Germinal center (tissue), 1 donor: Measurements from ENCODE around the gene CDK9.
A peak's percentile ranks its signal among the peaks of the same experiment; 100 is the strongest.

Source experiments
- DNase-seq: peaks from one replicate; pipeline ENCODE4 v3.0.0; 2012; ENCODE audit warnings: mixed read lengths, low spot score

CDK9 gene

DNA sequence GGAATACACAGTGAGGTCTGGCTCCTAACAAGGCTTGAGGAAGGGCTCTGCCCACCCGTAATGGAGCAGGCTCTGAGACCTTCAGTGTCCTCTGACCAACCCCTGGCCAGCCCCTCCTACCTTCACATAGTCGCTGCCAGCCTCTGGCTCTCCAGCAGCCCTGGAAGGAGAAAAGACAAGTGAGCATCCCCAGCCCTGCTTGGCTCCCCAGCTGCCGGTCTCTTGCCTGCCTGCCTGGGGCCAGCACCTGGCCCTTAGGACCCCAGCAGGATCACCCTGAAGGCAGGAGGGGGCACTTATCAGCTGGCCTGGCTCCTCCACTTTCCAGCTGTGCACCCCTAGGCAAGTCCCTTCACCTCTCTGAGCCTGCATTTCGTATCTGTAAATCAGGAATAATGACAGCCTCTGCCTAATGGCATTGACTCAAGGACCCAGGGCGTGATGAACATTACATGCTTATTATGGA lies 24.3 kb upstream of the CDK9 start:
- DNase-seq, result no peak

DNA sequence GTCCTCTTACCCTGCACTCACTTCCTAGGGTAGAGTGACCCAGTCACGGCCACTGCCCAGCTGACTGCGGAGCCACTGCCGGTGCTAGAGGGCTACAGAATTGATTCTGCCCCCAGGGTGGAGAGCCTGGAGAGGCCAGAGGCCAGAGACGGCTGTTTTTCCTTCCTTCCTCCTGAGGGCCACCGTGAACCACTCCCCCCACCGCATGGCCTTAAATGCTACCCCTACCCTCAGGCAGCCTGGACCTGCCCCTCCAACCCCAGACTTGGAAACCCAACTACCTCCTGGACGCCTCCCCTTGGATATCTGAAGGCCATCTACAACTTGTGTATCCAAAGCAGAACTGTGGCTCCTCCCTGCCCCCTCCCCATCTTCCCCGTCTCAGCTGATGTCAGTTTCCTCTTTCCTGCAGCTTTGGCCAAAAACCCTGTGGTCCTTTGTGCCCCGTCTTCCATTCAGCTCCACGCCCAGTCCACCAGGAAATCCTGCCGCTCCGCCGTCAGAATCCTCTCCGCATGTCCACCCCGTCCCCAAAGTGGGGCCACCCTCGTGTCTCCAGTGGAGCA lies 23.6 kb upstream of the CDK9 start:
- DNase-seq, result no peak

DNA sequence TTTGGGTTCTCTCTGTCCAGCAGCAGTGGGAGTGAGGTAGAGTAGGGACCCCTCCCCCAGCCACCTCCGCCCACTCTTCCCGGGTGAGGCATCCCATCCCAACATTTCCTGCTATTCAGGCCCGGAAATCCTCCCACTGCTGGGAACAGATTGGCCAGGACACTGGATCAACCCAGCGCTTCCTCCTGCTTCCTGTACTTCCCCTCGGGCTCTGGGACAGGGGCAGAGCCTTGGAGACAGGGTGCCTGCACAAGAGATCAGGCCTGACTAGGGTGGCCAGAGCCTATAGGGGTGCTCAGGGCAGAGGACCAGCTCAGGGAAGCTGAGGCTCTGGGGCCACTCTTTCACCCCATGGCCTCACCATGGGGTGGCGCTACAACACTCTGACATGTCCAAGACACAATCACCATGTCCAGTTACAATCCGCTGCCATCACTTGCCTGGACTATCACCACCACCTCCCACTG lies 21.9 kb upstream of the CDK9 start:
- no peak for DNase-seq

- DNase-seq, result no peak
These were observed 20.4 kb upstream of the CDK9 start for GRCh38 chr9:127765418-127765817.

DNA sequence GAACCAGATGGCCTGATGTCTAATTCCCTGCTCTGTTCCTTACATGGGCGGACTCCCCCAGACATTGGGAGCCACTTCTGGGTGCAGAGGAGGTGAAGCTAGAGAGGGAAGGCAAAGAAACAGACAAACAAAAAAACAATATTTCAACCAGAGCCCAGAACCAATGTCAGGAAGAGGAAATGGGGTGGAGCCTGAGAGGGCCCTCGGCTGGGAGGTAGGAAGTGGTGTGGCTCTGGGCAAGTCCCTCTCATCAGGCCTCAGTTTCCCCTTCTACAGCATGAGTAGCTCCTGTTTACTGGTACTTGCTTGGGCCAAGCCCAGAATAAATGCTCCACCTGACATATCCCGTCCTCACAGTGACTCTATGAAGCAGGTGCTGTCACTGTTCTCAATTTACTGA lies 18.4 kb upstream of the CDK9 start:
- no peak for DNase-seq

DNA sequence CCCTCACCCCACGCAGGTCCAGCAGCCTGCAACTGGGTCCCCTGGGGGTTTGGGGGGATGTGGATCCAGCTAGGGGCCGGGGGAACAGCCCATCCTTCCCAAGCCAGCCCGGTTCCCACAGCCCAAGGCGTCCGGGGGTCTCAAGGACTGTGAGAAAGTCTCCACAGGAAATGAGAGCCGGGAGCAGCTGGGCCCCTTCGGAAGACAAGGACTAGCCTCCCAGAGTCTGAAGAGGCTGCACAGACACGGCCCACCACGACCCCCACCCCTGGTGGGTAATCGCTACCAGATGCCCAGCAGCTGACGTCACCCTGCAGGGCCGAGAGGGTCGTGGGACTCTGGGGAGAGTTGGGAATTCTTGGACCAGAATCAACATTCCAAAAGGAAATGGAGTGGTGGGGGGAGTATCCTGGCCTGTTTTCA lies 17.9 kb upstream of the CDK9 start:
- DNase-seq, result no peak

DNA sequence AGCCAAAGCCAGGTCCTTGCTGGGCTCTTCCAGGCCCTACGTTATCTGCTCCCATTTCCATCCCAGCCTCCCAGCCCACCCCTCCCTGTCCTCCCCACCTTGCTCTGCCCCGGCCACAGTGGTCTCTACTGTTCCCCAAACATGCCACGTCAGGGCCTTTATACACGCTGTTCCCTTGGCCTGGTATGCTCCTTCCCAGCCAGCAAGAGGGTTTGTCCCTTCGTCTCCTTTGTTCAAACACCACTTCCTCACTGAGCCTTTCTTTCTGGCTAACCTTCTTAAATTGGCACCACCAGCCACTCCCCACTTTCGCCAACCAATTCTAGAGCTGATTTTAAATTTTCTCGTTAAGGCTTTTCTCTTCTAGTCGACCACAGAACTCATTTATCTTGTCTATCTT lies 17.1 kb upstream of the CDK9 start:
- DNase-seq, result no peak

- no peak for DNase-seq
These were observed 16.7 kb upstream of the CDK9 start for GRCh38 chr9:127769101-127769500.

DNA sequence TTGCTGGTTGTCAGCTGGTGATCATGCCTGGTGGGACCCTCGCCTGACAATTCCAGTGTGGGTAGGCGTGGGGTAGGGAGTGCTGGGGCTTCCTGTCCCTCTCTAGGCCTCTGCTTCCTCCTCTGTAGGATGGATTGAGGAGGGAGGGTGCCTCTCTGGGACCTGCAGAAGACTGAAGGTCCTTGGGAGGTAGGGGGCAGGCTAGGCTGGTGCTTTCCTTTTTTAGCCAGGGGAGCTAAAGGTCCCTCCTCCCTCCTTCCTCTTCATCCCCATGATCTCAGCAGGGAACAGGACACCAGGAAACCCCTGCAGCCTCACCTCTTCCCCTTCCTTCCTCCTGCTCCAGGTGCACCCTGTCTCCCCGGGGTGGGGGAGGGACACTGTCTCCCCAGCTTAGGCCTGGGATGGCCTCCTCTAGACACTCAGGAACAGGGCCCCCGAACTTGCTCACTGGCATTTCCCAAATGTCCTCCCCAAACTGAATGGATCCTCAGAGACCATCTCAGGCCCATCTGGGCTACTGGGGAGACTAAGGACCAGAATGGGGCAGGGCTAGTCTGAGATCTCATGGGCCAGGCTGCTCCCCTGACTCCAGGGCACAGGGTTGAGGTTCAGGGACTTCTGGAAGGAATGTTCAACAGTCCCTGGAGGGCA lies 15.8 kb upstream of the CDK9 start:
- no peak for DNase-seq

DNA sequence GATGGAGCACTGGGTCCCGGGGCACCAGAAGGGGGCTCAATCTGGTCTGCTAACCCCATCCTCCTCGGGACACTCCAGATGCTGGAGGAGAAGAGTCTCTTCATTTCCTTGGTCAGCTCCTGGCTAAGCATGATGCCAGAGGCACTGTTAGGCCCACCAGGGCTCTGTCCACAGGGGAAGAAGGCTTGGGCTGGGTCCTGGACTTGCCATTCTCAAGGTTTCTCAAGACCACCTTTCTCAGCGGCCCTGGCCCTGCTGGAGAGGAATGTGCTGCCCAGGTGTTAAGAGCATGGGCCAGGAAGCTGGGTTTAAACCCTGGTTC lies 15.3 kb upstream of the CDK9 start:
- DNase-seq, result no peak

GRCh38 chr9:127770905-127771569 lies 14.8 kb upstream of the CDK9 start:
- DNase-seq, result peak; percentile 94

- DNase-seq, result no peak
These were observed 14.2 kb upstream of the CDK9 start for GRCh38 chr9:127771570-127772189.

GRCh38 chr9:127772603-127773002 lies 13.2 kb upstream of the CDK9 start:
- no peak for DNase-seq

DNA sequence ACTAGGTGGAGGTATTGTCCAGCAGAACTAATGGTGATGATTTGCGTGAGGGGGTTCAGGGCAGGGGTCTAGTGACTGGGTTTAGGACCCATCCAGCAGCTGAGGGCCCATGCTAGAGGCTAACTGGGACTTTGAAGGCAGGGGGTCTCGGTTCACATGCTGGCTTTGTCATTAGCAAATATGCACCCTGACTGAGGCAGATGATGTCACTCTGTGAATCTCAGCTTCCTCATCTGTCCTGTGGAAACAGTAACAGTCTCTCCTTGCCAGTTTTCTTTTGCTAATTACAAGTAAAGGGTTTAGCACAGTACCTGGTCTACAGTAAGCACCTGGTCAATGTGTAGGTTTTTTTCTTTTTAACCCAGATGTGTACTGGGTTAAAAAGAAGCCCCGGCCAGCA lies 12.6 kb upstream of the CDK9 start:
- no peak for DNase-seq

GRCh38 chr9:127773981-127774380 lies 11.9 kb upstream of the CDK9 start:
- no peak for DNase-seq

DNA sequence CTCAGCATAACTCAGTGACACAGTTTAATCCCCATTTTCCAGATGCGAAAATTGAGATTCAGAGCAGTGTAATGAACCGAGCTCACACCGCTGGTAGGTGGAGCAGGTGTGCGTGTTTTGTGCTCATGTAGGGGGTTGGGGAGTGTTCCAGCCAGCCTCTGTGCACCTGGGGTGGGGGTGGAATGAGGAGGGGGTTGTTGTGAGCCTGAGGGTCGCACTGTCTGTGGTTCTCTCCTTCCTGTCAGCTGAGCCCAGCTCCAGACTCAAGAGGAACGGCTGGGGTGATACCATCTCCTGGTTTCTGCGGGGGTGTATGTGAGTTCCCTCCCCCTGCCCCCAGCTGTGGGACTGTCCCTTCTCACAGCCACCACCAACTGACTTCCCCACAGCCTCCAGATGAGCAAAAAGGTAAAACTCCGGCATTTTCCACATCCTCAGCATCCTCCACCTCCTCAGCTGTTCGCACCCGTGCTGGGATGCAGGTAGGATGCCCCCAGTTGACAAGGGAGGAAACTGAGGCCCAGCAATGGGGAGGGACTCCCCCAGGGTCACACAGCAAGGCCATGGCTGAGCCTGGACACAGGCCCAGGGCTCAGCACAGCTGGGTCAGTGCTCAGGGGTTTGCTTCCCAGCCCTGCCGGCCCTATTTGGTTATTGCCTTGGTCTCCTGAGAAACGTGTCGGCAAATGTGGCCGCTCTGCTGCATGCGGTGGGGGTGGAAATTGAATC lies 9.5 kb upstream of the CDK9 start:
- DNase-seq, result peak; percentile 79

- no peak for DNase-seq
These were observed 8.9 kb upstream of the CDK9 start for GRCh38 chr9:127776924-127777289.

DNA sequence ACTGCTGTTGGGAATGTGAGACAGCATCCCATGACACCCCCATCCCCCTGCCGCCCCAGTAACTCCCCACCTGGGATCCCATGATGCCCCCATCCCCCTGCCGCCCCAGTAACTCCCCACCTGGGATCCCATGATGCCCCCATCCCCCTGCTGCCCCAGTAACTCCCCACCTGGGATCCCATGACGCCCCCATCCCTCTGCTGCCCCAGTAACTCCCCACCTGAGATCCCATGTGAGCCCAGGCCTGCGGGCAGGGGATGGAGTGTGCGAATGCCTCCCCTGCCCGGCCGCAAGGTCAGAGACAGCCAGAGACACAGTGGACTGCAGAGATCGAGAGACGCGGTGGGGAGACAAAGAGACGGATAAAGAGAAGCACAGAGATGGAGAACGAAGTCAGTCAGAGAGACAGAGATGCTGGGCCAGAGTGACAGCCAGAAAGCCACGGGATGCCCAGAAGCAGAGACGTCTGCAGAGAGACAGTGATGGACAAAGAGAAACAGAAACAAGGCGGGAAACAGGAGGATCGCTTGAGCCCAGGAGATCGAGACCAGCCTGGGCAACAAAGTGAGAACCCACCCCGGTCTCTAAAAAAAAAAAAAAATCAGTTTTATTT lies 8.4 kb upstream of the CDK9 start:
- DNase-seq, result no peak

- DNase-seq, result peak; percentile 67
These were observed 7.3 kb upstream of the CDK9 start, which contains the start of gene SH2D3C for GRCh38 chr9:127778280-127779135. TSS of gene SH2D3C (minus strand) at chr9:127778666. CDS start at chr9:127778627, 39 bp downstream.

DNA sequence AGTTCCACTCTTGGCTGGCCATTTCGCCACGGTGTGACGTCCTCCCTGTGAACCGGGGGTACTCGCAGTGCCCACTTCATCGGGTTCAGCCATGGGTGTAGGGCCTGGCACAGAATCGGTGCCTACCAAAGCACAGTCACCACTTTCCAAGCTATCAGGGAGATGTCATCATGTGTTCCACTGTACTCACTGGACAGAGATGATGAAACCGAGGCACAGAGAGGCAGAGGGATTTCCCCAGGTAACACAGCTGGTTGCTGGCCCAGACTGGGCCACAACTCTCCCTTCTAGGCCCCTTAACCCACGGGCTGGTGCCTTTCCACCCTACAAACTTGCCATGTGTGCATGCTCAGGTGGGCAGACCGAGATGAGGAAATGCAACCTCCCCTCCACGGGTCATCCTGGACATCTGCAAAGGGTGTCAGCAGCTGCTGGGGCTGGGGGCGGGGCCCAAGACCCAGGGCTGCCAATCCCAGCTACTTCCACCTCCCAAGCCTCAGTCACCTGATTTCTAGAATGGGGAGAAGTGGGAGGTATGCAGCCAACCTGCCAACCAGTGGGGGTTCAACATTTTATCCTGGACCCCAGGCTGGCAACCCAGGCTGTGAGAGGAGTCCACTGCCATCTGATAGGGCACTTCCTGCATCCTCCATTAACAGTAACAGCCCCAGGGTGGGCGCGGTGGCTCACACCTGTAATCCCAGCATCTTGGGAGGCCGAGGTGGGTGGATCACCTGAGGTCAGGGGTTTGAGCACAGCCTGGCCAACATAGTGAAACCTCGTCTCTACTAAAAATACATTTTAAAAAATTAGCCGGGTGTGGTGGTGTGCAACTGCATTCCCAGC lies 6.5 kb upstream of the CDK9 start:
- DNase-seq, result peak; percentile 74
